ENCODE measurements around the gene KLHL35.
"Not testable (repeated sequence)": the region's sequence is repeated elsewhere in the genome, so short reads cannot be mapped to it uniquely, and the experiment has no call there.

KLHL35 gene

GRCh38 chr11:75421035-75421602 lies 11.9 kb downstream of the KLHL35 start:
- Histone ChIP-seq H3K9me3 (ENCODE audit: severe bottlenecking) (no peaks in the 10 kb centered on the region), H3K36me3 (ENCODE audit: low read depth) (peaks cover 30% of the 10 kb centered on the region), H3K27ac (ENCODE audit: poor library complexity, severe bottlenecking) (peak overlapping the region; percentile 92), H3K27me3 (ENCODE audit: insufficient read depth, poor library complexity, severe bottlenecking) (no peaks in the 10 kb centered on the region), H3K4me1 (ENCODE audit: insufficient read depth, poor library complexity, severe bottlenecking) (peaks cover 26% of the 10 kb centered on the region), H3K4me3 (ENCODE audit: severe bottlenecking) (no peak overlapping the region)
- no peak for TF ChIP-seq CTCF (IDR thresholded peaks at IDR 0.05; ENCODE audit: poor library complexity, severe bottlenecking)
- ATAC-seq (ENCODE audit: low read depth) (no peak), DNase-seq (ENCODE audit: low spot score) (no peak)

- Histone ChIP-seq H3K27me3 (ENCODE audit: insufficient read depth, poor library complexity, severe bottlenecking) (no peaks in the 10 kb centered on the region), H3K4me1 (ENCODE audit: insufficient read depth, poor library complexity, severe bottlenecking) (peaks cover 26% of the 10 kb centered on the region), H3K4me3 (ENCODE audit: severe bottlenecking) (no peak overlapping the region), H3K27ac (ENCODE audit: poor library complexity, severe bottlenecking) (peak overlapping the region; percentile 92), H3K36me3 (ENCODE audit: low read depth) (peaks cover 30% of the 10 kb centered on the region), H3K9me3 (ENCODE audit: severe bottlenecking) (no peaks in the 10 kb centered on the region)
- DNase-seq (ENCODE audit: low spot score) (no peak), ATAC-seq (ENCODE audit: low read depth) (no peak)
- TF ChIP-seq CTCF (IDR thresholded peaks at IDR 0.05; ENCODE audit: poor library complexity, severe bottlenecking): no peak
Measured at GRCh38 chr11:75420224-75421034, 12.6 kb downstream of the KLHL35 start.

- no peak for DNase-seq (ENCODE audit: low spot score)
- no peak for ATAC-seq (ENCODE audit: low read depth)
- Histone ChIP-seq H3K36me3 (ENCODE audit: low read depth) (peaks cover 46% of the 10 kb centered on the region), H3K9me3 (ENCODE audit: severe bottlenecking) (no peaks in the 10 kb centered on the region), H3K27me3 (ENCODE audit: insufficient read depth, poor library complexity, severe bottlenecking) (no peaks in the 10 kb centered on the region), H3K4me1 (ENCODE audit: insufficient read depth, poor library complexity, severe bottlenecking) (peaks cover 11% of the 10 kb centered on the region), H3K27ac (ENCODE audit: poor library complexity, severe bottlenecking) (no peak overlapping the region), H3K4me3 (ENCODE audit: severe bottlenecking) (no peak overlapping the region)
- TF ChIP-seq CTCF (IDR thresholded peaks at IDR 0.05; ENCODE audit: poor library complexity, severe bottlenecking): no peak
Measured at GRCh38 chr11:75413864-75414263, 19.1 kb downstream of the KLHL35 start.

- H3K9me3 ChIP-seq (ENCODE audit: severe bottlenecking); H3K27me3 ChIP-seq (ENCODE audit: insufficient read depth, poor library complexity, severe bottlenecking); DNase-seq (ENCODE audit: low spot score); ATAC-seq (ENCODE audit: low read depth); H3K4me1 ChIP-seq (ENCODE audit: insufficient read depth, poor library complexity, severe bottlenecking); H3K27ac ChIP-seq (ENCODE audit: poor library complexity, severe bottlenecking); H3K4me3 ChIP-seq (ENCODE audit: severe bottlenecking): not testable (repeated sequence)
- peaks cover 50% of the 10 kb centered on the region for H3K36me3 ChIP-seq (ENCODE audit: low read depth)
Measured at GRCh38 chr11:75413146-75413545, 19.9 kb downstream of the KLHL35 start.

GRCh38 chr11:75409971-75410370 lies 23.0 kb downstream of the KLHL35 start:
- not testable (repeated sequence) for H3K27me3 ChIP-seq (ENCODE audit: insufficient read depth, poor library complexity, severe bottlenecking); ATAC-seq (ENCODE audit: low read depth); H3K4me1 ChIP-seq (ENCODE audit: insufficient read depth, poor library complexity, severe bottlenecking); DNase-seq (ENCODE audit: low spot score); H3K4me3 ChIP-seq (ENCODE audit: severe bottlenecking); H3K27ac ChIP-seq (ENCODE audit: poor library complexity, severe bottlenecking); H3K9me3 ChIP-seq (ENCODE audit: severe bottlenecking)
- peaks cover 71% of the 10 kb centered on the region for H3K36me3 ChIP-seq (ENCODE audit: low read depth)

- no peak; the same call in 2 of the 3 replicates for ATAC-seq (ENCODE audit: low read depth)
- H3K9me3 ChIP-seq (ENCODE audit: severe bottlenecking): no peaks in the 10 kb centered on the region
- H3K27ac ChIP-seq (ENCODE audit: poor library complexity, severe bottlenecking): no peak overlapping the region
- H3K4me3 ChIP-seq (ENCODE audit: severe bottlenecking): no peak overlapping the region
- TF ChIP-seq CTCF (IDR thresholded peaks at IDR 0.05; ENCODE audit: poor library complexity, severe bottlenecking): no peak
- no peaks in the 10 kb centered on the region for H3K27me3 ChIP-seq (ENCODE audit: insufficient read depth, poor library complexity, severe bottlenecking)
- no peaks in the 10 kb centered on the region for H3K4me1 ChIP-seq (ENCODE audit: insufficient read depth, poor library complexity, severe bottlenecking)
- no peak for DNase-seq (ENCODE audit: low spot score)
- H3K36me3 ChIP-seq (ENCODE audit: low read depth): peaks cover 78% of the 10 kb centered on the region
Measured at GRCh38 chr11:75408957-75409219, 24.1 kb downstream of the KLHL35 start.
